ENCODE results near the gene CDCA8.

The CDCA8 gene

DNA sequence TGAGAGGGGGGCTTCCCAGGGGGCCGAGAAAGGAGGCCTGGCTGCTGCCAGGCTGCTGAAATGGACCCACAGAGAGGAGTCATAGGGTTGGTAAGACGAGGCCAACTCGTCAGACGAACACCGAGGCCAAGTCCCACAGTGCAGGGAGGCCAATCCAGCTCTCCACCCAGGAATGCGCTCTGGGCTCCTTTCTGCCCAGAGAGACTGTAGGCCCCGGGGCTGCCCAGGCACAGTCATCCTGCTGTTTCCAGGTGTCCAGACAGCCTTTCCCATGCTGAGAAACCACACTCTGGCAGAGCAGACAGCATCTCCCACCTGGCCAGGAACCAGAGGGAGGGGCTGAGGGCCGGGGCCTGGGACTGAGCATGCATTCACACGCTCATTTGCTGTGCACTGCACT is 30.9 kb upstream of the CDCA8 start:
- Histone ChIP-seq H3K4me2 (ENCODE audit: low read length) (no peak overlapping the region), H3K9me3 (ENCODE audit: control insufficient read depth, insufficient read depth, low read length) (no peaks in the 10 kb centered on the region), H3K27ac (ENCODE audit: low read depth, low read length) (no peak overlapping the region), H3K9me2 (replicated peaks; ENCODE audit: control insufficient read depth, low read length) (no peaks in the 10 kb centered on the region), H3K4me3 (ENCODE audit: low read length) (no peak overlapping the region), H3K36me3 (ENCODE audit: control insufficient read depth, low read length) (no peaks in the 10 kb centered on the region), H4K20me1 (ENCODE audit: control insufficient read depth, insufficient read depth, low read depth, low read length) (no peaks in the 10 kb centered on the region), H3F3A (ENCODE audit: control insufficient read depth, insufficient read depth) (no peaks in the 10 kb centered on the region), H3K27me3 (ENCODE audit: control insufficient read depth, low read length) (no peaks in the 10 kb centered on the region), H3K4me1 (ENCODE audit: control insufficient read depth, low read length) (no peaks in the 10 kb centered on the region; the same call in 1 of the 2 replicates), H3K79me2 (ENCODE audit: control insufficient read depth, low read length) (no peaks in the 10 kb centered on the region)
- no peak for TF ChIP-seq EZH2phosphoT487 (IDR thresholded peaks at IDR 0.05; ENCODE audit: borderline replicate concordance, low read length)
- TF ChIP-seq, protein P1, sequence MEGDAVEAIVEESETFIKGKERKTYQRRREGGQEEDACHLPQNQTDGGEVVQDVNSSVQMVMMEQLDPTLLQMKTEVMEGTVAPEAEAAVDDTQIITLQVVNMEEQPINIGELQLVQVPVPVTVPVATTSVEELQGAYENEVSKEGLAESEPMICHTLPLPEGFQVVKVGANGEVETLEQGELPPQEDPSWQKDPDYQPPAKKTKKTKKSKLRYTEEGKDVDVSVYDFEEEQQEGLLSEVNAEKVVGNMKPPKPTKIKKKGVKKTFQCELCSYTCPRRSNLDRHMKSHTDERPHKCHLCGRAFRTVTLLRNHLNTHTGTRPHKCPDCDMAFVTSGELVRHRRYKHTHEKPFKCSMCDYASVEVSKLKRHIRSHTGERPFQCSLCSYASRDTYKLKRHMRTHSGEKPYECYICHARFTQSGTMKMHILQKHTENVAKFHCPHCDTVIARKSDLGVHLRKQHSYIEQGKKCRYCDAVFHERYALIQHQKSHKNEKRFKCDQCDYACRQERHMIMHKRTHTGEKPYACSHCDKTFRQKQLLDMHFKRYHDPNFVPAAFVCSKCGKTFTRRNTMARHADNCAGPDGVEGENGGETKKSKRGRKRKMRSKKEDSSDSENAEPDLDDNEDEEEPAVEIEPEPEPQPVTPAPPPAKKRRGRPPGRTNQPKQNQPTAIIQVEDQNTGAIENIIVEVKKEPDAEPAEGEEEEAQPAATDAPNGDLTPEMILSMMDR (IDR thresholded peaks at IDR 0.05; ENCODE audit: low read depth, low read length, poor library complexity, severe bottlenecking) = no peak

DNA sequence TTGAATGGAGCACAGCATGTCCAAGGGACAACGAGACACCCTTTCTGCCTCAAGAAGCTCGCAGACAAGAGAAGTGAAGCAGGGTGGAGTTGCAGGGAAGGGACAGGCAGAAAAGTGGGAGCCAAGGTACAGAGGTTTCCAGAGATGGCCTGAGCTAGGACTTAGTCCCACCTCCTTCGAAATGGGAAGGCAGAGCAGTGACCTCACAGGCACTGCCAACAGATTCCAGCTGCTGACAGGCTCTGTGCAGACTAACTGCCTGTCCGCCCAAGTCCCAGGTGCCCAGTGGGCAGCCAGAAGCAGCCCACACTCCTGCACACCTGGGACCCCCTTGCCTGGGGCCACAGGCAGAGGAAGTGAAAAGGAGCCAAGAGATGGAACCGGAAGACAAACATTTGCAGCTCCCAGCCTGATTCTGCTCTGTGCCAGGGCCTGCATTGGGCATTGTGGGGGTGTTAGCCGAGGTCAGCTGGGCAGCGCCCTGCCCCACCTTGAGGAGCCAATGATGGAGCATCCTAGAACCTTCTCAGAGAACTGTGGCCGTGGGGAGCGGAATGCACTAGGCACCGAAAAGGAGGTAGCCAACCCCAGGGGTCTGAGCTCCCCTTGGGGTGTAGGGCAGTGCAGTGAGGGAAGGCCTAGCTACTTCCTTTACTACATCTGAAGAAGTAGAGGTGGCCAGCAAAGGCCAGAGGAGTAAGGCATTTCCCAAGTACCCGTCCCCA is 30.1 kb upstream of the CDCA8 start:
- no peak overlapping the region for H3K4me2 ChIP-seq (ENCODE audit: low read length)
- H3K9me2 ChIP-seq (replicated peaks; ENCODE audit: control insufficient read depth, low read length) = no peaks in the 10 kb centered on the region
- no peak overlapping the region for H3K4me3 ChIP-seq (ENCODE audit: low read length)
- H3K27ac ChIP-seq (ENCODE audit: low read depth, low read length) = no peak overlapping the region
- no peaks in the 10 kb centered on the region for H3K79me2 ChIP-seq (ENCODE audit: control insufficient read depth, low read length)
- TF ChIP-seq, protein P1 (IDR thresholded peaks at IDR 0.05; ENCODE audit: low read depth, low read length, poor library complexity, severe bottlenecking) = no peak
- H4K20me1 ChIP-seq (ENCODE audit: control insufficient read depth, insufficient read depth, low read depth, low read length) = no peaks in the 10 kb centered on the region
- H3F3A ChIP-seq (ENCODE audit: control insufficient read depth, insufficient read depth) = no peaks in the 10 kb centered on the region
- no peaks in the 10 kb centered on the region for H3K27me3 ChIP-seq (ENCODE audit: control insufficient read depth, low read length)
- no peaks in the 10 kb centered on the region for H3K9me3 ChIP-seq (ENCODE audit: control insufficient read depth, insufficient read depth, low read length)
- no peaks in the 10 kb centered on the region; the same call in 1 of the 2 replicates for H3K4me1 ChIP-seq (ENCODE audit: control insufficient read depth, low read length)
- H3K36me3 ChIP-seq (ENCODE audit: control insufficient read depth, low read length) = no peaks in the 10 kb centered on the region

GRCh38 chr1:37663426-37664000 is 28.8 kb upstream of the CDCA8 start:
- no peaks in the 10 kb centered on the region; the same call in 1 of the 2 replicates for H3K4me1 ChIP-seq (ENCODE audit: control insufficient read depth, low read length)
- no peak overlapping the region for H3K27ac ChIP-seq (ENCODE audit: low read depth, low read length)
- H3K4me3 ChIP-seq (ENCODE audit: low read length) = no peak overlapping the region
- H3K79me2 ChIP-seq (ENCODE audit: control insufficient read depth, low read length) = no peaks in the 10 kb centered on the region
- H3K9me2 ChIP-seq (replicated peaks; ENCODE audit: control insufficient read depth, low read length) = no peaks in the 10 kb centered on the region
- no peaks in the 10 kb centered on the region for H3F3A ChIP-seq (ENCODE audit: control insufficient read depth, insufficient read depth)
- TF ChIP-seq EZH2phosphoT487 (IDR thresholded peaks at IDR 0.05; ENCODE audit: borderline replicate concordance, low read length) = no peak
- TF ChIP-seq, protein P1 (IDR thresholded peaks at IDR 0.05; ENCODE audit: low read depth, low read length, poor library complexity, severe bottlenecking) = no peak
- H3K9me3 ChIP-seq (ENCODE audit: control insufficient read depth, insufficient read depth, low read length) = no peaks in the 10 kb centered on the region
- H3K4me2 ChIP-seq (ENCODE audit: low read length) = no peak overlapping the region
- H3K36me3 ChIP-seq (ENCODE audit: control insufficient read depth, low read length) = no peaks in the 10 kb centered on the region
- no peaks in the 10 kb centered on the region for H4K20me1 ChIP-seq (ENCODE audit: control insufficient read depth, insufficient read depth, low read depth, low read length)
- H3K27me3 ChIP-seq (ENCODE audit: control insufficient read depth, low read length) = peaks cover 1% of the 10 kb centered on the region; the same call in 1 of the 2 replicates
